Measurements from ENCODE around the gene VSIG1. TPM values are rescaled to one million over a fixed set of nuclear protein-coding genes. Genes with fewer than 3 reads are reported as not detected.

Gene VSIG1
- total and polyA plus RNA-seq, 7 donors, result not detected

- DNase-seq (peak; percentile 92 to 96), ATAC-seq (peak; percentile 96 to 98 (median 96))
- Histone ChIP-seq H3K4me3 (peak within 1 kb of the TSS; percentile 70), H3K27me3 (ENCODE audit: insufficient read depth in 3 of 3, low read length in 2 of 3) (no peaks in the 10 kb centered on the region), H3K27ac (peak within 1 kb of the TSS; percentile 86), H3K9me3 (no peaks in the 10 kb centered on the region), H3K36me3 (ENCODE audit: insufficient read depth in 1 of 2, low read depth in 1 of 2) (peaks cover 0 to 17% of the 10 kb centered on the region in 2 donors), H3K4me1 (no peaks in the 10 kb centered on the region)
- no peak for TF ChIP-seq CTCF (IDR thresholded peaks at IDR 0.05)
- WGBS, 3 donors, result 0 to 27% (median 0%) methylated on average over 37 to 47 of the region's 47 CpGs
- intact Hi-C loops (cut with DNase I), result no loop called here
Measured at GRCh38 chrX:108091264-108091877, 46.5 kb downstream of the VSIG1 start, which contains the start of the genes ATG4A and PSMD10. Gene ATG4A, plus strand, starts transcription at chrX:108091778. Its CDS starts 49 bp downstream, at chrX:108091827. Gene PSMD10, minus strand, starts transcription at chrX:108091542. Its CDS starts 22 bp downstream, at chrX:108091520.

- peaks cover 0 to 12% of the 10 kb centered on the region in 2 donors for H3K36me3 ChIP-seq (ENCODE audit: insufficient read depth in 1 of 2, low read depth in 1 of 2)
- TF ChIP-seq CTCF (IDR thresholded peaks at IDR 0.05), result no peak
- DNase-seq, result peak in 1 of 2 donors; percentile 62
- H3K27me3 ChIP-seq (ENCODE audit: insufficient read depth in 3 of 3, low read length in 2 of 3), result no peaks in the 10 kb centered on the region
- peak; percentile 67 to 78 (median 70) for ATAC-seq
- H3K9me3 ChIP-seq, result no peaks in the 10 kb centered on the region
- intact Hi-C loops (cut with DNase I), result no loop called here
- H3K4me3 ChIP-seq, result peak overlapping the region; percentile 70
- 1 to 27% (median 1%) methylated on average over 12 to 15 of the region's 15 CpGs for WGBS, 3 donors
- H3K27ac ChIP-seq, result peak overlapping the region; percentile 86
- H3K4me1 ChIP-seq, result no peaks in the 10 kb centered on the region
Measured at GRCh38 chrX:108091878-108092291, 47.0 kb downstream of the VSIG1 start.

DNA sequence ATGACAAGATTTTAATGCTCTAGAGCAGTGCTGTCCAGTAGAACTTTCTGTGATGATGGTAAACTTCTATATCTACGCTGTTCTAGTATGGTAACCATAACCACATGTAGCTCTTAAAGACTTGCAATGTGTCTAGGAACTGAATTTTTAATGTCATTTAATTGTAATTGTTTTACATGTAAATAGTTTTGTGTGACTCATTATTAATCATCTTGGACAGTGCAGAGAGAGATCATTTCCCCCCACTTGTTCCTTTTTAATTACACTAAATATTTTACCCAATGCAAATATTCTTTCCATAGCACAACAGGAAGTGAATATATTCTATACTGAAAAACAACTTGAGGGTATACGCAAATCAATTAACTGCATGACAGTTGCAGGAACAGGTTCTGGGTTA, 52.5 kb downstream of the VSIG1 start:
- DNase-seq (no peak), ATAC-seq (no peak)
- H3K4me3 ChIP-seq, result no peak overlapping the region
- H3K4me1 ChIP-seq, result no peaks in the 10 kb centered on the region
- no peak overlapping the region for H3K27ac ChIP-seq
- H3K9me3 ChIP-seq, result no peaks in the 10 kb centered on the region
- no peaks in the 10 kb centered on the region for H3K27me3 ChIP-seq (ENCODE audit: insufficient read depth in 3 of 3, low read length in 2 of 3)
- 87 to 100% (median 95%) methylated on average over 2 of the region's 2 CpGs for WGBS, 3 donors
- TF ChIP-seq CTCF (IDR thresholded peaks at IDR 0.05), result no peak
- no peaks in the 10 kb centered on the region for H3K36me3 ChIP-seq (ENCODE audit: insufficient read depth in 1 of 2, low read depth in 1 of 2)
- intact Hi-C loops (cut with DNase I), result no loop called here

- no peaks in the 10 kb centered on the region for H3K36me3 ChIP-seq (ENCODE audit: insufficient read depth in 1 of 2, low read depth in 1 of 2)
- ATAC-seq (no peak), DNase-seq (no peak)
- H3K27me3 ChIP-seq (ENCODE audit: insufficient read depth in 3 of 3, low read length in 2 of 3), result peaks cover 0 to 5% (median 0%) of the 10 kb centered on the region in 3 donors
- H3K4me3 ChIP-seq, result no peak overlapping the region
- no peak overlapping the region for H3K27ac ChIP-seq
- H3K4me1 ChIP-seq, result no peaks in the 10 kb centered on the region
- TF ChIP-seq CTCF (IDR thresholded peaks at IDR 0.05), result no peak
- intact Hi-C loops (cut with DNase I), result no loop called here
- H3K9me3 ChIP-seq, result no peaks in the 10 kb centered on the region
Measured at GRCh38 chrX:108105473-108105872, 60.6 kb downstream of the VSIG1 start.

DNA sequence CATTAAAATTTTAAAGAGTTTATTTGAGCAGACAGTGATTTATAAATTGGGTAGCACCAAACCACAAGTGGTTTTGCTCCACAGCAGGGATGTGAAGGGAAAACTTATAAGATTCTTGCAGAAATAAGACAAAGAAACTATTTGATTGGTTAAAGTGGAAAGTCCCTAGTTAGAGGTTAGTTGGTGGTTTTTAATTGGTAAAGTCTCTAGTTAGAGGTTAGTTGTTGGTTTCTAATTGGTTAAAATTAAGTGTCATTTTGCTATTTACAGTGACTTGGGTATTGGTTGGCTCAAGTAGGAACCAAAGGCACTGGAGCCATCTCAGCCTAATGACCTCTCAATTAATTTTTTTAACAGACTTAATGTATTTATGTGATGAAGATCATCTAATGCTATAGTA, 69.7 kb downstream of the VSIG1 start:
- ATAC-seq, result no peak
- no peaks in the 10 kb centered on the region for H3K36me3 ChIP-seq (ENCODE audit: insufficient read depth in 1 of 2, low read depth in 1 of 2)
- no peaks in the 10 kb centered on the region for H3K9me3 ChIP-seq
- peaks cover 0 to 5% (median 0%) of the 10 kb centered on the region in 3 donors for H3K27me3 ChIP-seq (ENCODE audit: insufficient read depth in 3 of 3, low read length in 2 of 3)
- no peak for TF ChIP-seq CTCF (IDR thresholded peaks at IDR 0.05)
- intact Hi-C loops (cut with DNase I), result no loop called here
- H3K4me3 ChIP-seq, result no peak overlapping the region
- H3K27ac ChIP-seq, result no peak overlapping the region
- no peak for DNase-seq
- no peaks in the 10 kb centered on the region for H3K4me1 ChIP-seq
